Prostate gland (tissue), 2 donors: Measurements from ENCODE around the gene MEPCE.

Experiments
- POLR2A ChIP-seq: fragments of 450-650 bp; IDR thresholded peaks from one replicate; pipeline ENCODE4 v1.6.1; 2016; ENCODE audit warnings: antibody characterized with exemption, mild to moderate bottlenecking
- TF ChIP-seq, protein P1 (sequence below), 4 experiments: fragments of 200-600 bp in 2 of 4; fragments of 450-650 bp in 2 of 4; sonication (generic) in 2 of 4; IDR thresholded peaks; 1 replicate in 3 of 4; 2 replicates in 1 of 4; pipeline ENCODE4 v1.5.1; 2016 to 2019; ENCODE audit warnings: antibody characterized with exemption in 4 of 4, mild to moderate bottlenecking in 2 of 4, moderate library complexity in 2 of 4

DNA sequence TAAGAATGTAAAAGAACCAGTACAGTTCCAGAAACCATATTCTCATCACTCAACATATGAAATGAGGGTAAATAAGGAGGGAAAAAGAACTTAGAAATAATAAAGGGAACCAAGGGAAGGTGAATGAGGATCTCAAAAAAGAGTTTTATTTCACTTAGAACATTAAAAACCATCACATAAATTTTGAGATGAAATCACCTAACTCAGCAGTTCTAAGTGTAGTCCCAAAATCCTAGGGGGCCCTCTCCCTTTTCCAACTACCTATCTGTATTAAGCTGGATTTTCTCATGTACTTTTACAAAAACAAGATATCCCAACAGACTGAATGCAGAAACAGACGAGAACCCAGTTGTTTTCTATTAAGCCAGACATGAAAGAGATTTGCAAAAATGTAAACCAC is 4.3 kb upstream of the MEPCE start:
- no peak for TF ChIP-seq POLR2A
- TF ChIP-seq, protein P1, sequence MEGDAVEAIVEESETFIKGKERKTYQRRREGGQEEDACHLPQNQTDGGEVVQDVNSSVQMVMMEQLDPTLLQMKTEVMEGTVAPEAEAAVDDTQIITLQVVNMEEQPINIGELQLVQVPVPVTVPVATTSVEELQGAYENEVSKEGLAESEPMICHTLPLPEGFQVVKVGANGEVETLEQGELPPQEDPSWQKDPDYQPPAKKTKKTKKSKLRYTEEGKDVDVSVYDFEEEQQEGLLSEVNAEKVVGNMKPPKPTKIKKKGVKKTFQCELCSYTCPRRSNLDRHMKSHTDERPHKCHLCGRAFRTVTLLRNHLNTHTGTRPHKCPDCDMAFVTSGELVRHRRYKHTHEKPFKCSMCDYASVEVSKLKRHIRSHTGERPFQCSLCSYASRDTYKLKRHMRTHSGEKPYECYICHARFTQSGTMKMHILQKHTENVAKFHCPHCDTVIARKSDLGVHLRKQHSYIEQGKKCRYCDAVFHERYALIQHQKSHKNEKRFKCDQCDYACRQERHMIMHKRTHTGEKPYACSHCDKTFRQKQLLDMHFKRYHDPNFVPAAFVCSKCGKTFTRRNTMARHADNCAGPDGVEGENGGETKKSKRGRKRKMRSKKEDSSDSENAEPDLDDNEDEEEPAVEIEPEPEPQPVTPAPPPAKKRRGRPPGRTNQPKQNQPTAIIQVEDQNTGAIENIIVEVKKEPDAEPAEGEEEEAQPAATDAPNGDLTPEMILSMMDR (IDR thresholded peaks at IDR 0.05) = no peak
